A673 (cell line): Measurements from ENCODE around the gene PRR35.

Source experiments
- EZH2 ChIP-seq: fragments of 200-600 bp; sonication (generic); IDR thresholded peaks from 2 replicates; pipeline ENCODE4 v1.6.1; 2017; ENCODE audit warnings: borderline replicate concordance, low read depth, mild to moderate bottlenecking, mixed read lengths, antibody characterized with exemption, low read length; ENCODE audit not compliant: poor library complexity, severe bottlenecking
- TF ChIP-seq, protein P1 (sequence below): fragments of 300-800, 200-600 bp; sonication (generic); conservative IDR thresholded peaks from 2 replicates; pipeline ENCODE4 v1.5.1; 2017; ENCODE audit warnings: low read depth, mild to moderate bottlenecking, antibody characterized with exemption, low read length, moderate library complexity, mixed read lengths

- TF ChIP-seq, protein P1, sequence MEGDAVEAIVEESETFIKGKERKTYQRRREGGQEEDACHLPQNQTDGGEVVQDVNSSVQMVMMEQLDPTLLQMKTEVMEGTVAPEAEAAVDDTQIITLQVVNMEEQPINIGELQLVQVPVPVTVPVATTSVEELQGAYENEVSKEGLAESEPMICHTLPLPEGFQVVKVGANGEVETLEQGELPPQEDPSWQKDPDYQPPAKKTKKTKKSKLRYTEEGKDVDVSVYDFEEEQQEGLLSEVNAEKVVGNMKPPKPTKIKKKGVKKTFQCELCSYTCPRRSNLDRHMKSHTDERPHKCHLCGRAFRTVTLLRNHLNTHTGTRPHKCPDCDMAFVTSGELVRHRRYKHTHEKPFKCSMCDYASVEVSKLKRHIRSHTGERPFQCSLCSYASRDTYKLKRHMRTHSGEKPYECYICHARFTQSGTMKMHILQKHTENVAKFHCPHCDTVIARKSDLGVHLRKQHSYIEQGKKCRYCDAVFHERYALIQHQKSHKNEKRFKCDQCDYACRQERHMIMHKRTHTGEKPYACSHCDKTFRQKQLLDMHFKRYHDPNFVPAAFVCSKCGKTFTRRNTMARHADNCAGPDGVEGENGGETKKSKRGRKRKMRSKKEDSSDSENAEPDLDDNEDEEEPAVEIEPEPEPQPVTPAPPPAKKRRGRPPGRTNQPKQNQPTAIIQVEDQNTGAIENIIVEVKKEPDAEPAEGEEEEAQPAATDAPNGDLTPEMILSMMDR, result no peak
- no peak for TF ChIP-seq EZH2
Observed at GRCh38 chr16:526181-527014, 33.8 kb upstream of the PRR35 start.
